Fibroblast of skin of back (primary cell): ENCODE results near the gene INTS11.

Experiments
- DNase-seq: peaks from one replicate; pipeline ENCODE4 v3.0.0-alpha.2; 2013

The INTS11 gene

DNA sequence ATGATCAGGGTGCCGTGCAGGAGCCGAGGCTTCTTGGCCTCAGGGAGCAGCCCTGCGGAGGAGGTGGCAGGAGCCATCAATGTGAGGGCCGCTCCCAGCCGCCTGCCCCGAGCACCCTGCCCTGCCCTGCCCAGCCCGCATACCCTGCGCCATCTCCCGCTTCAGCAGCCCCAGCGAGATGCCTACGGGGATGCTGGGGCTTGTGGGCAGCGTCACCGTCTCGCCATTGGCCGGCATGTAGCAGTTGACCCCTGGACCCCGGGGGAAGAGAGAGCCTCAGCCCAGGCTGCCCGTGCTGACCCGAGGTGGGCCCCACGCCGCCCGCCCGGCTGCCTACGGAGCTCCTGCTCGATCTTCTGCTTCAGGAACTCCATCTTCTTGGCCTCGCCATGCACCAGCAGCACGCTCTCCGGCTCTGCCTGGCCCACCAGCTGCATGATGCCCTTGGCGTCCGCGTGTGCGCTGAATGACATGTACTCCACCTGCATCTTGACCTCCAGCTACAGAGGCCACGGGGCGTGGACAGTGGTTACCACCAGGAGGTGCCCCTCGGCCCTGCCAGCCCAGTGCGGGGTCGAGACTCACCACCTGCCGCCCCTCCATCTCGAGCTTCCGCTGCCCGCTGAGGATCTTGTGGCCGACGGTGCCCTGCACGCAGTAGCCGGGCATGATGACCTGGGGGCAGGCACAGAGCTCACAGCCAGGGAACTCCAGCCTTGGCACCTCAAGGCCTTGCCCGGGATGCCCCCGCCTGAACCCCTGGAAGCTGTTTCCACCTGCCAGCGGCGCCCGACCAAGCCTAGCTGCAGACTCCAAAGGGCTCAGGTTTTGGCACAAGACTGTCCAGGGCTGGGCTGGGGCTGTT, 11.8 kb downstream of the INTS11 start:
- DNase-seq = no peak

GRCh38 chr1:1311107-1312104, 13.1 kb downstream of the INTS11 start:
- DNase-seq = no peak

GRCh38 chr1:1310476-1311053, 13.9 kb downstream of the INTS11 start:
- no peak for DNase-seq

GRCh38 chr1:1310109-1310385, 14.4 kb downstream of the INTS11 start:
- no peak for DNase-seq

DNA sequence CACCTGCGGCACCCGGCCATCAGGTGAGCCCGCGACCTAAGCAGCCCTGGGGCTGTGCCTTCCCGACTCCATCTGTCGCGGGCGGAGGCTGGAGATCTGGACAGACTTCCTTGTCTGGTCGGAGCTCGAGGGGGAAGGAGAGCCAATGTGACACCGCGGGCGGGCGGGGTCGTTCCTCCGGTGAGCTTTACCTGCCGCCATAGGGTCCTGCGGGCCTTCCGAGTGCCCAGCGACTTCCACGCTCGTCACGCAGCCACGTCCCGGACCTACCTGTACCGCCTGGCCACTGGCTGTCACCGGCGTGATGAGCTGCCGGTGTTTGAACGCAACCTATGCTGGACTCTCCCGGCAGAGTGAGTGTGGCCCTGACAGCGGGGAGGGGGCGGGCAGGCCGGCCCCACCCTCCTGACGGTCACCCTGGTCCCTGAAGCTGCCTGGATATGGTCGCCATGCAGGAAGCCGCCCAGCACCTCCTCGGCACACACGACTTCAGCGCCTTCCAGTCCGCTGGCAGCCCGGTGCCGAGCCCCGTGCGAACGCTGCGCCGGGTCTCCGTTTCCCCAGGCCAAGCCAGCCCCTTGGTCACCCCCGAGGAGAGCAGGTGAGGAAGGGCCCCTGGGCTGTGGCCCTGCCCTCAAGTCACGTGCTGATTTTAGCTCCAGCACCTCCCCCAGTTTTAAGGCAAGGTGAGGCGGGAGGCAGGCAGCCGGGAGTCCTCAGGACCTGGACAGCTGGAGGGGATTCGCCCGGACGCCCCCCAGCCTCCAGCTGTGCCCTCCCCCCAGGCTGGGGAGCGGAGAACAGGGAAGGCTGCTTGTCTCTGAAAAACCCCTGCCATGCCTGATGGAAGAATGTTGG, 15.0 kb downstream of the INTS11 start:
- no peak for DNase-seq

DNA sequence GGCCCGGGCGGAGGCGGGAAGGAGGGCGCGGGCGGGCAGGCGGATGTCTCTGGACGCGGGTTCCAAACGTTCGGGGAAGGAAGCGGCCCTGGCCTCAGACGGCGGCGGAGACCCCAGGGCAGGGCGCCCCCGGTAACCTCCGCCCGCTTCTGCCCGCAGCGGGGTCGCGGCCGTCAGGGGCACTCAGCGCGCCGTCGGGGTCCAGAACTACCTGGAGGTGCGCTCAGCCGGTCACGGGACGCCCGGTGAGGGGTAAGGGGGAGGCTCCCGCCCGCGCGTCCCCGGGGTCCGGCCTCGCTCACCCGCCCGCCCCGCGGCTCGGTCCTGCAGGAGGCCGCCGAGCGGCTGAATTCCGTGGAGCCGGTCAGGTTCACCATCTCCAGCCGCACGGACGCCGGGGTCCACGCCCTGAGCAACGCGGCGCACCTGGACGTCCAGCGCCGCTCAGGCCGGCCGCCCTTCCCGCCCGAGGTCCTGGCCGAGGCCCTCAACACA, 15.7 kb downstream of the INTS11 start:
- DNase-seq = no peak

- DNase-seq = peak; percentile 92
These were observed 16.3 kb downstream of the INTS11 start, which contains the start of the genes ACAP3 and PUSL1 for GRCh38 chr1:1307923-1308755. Gene ACAP3 (minus strand): TSS chr1:1307930. CDS start chr1:1307815, 115 bp downstream. Gene PUSL1 (plus strand): TSS chr1:1308597. CDS start chr1:1308644, 47 bp downstream.

DNA sequence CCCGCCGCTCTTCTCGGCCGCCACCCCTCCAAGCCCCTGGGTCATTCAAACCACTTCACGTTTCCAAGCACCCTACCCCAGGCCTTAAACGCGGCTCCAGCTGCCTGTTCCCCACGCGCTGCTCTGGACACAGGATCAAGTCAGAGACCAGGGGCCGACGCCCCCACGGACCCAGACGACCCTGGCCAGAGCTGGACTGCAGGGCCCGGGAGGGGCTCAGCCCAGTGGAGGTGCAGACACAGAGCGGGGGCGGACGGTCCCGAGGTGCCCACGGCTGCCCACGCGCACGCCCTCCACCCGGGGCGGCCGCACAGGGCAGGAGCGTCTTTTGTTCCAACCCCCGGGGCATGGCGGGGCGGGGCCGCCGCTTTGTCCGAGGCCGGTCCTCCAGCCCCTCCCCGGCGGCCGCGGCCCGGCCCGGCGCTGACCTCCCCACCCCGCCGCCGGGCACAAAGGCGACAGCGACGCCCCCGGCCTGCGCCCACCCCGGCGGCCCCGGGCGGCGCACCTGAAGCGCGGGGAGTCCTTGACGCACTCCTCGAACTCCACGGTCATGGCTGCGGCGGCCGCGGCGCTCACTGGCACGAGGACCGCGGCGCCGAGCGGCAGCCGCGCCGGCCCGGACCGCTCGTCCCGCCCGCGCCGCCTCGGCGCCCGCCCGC, 17.1 kb downstream of the INTS11 start:
- no peak for DNase-seq

- DNase-seq = no peak
These were observed 17.7 kb downstream of the INTS11 start for GRCh38 chr1:1306661-1307260.

DNA sequence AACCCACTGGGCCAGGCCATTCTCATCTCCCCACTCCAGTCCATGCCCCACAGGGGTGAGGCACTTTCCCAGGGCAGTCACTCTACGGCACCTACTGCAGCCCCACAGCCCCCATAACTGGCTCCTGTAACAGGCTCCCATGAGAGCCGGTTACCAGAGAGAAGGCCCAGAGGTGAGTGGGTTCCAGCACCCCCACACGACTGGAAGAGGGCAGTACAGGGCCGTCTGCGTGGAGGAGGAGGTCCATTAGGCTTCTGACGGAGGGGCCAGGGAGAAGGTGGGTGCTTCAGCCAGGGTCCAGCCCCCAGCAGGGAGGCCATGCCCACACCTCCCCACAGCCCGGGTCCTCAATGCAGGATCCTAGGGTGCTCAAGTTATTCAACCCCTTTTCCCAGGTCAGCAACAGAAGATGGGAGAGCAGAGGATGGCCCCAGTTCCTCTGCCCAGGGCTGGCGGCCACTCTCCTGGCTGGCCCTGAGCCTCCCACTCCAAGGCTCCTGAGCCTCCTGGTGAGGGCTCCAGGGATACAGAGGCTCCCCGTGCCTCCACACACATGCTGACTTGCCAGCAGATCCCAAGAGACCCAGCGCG, 18.3 kb downstream of the INTS11 start:
- peak; percentile 39 for DNase-seq

- peak; percentile 82 for DNase-seq
These were observed 19.0 kb downstream of the INTS11 start for GRCh38 chr1:1305300-1306069.

GRCh38 chr1:1304331-1305299, 19.8 kb downstream of the INTS11 start:
- DNase-seq = peak; percentile 87

- DNase-seq = no peak
These were observed 20.7 kb downstream of the INTS11 start for GRCh38 chr1:1303736-1304135.

DNA sequence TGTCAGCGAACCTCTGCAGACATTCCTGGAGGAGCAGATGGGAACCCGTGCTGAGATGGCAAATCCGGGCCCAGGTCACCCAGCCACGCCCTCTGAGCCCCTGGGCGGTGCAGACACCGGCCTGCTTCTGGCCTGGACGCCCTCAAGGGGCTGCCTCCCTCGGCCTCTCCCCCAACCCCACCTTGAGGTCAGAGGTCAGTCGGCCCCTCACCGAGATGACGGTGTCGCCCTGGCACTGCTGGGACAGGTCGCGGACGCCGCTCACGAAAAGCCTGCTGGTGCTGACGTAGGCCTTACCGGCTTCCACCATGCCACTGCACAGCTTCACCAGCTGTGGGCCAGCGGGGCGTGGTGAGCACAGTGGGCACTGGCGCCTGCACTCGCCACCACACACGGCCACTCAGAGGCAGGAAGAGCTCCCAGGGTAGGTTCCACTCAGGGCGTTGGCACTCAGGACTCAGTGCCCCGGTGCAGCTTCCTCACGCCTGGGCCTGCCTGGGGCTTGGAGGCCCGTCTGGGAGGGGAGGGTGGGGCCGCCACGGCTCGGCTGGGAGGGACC, 21.4 kb downstream of the INTS11 start:
- no peak for DNase-seq

- DNase-seq = no peak
These were observed 22.4 kb downstream of the INTS11 start for GRCh38 chr1:1302006-1302430.

DNA sequence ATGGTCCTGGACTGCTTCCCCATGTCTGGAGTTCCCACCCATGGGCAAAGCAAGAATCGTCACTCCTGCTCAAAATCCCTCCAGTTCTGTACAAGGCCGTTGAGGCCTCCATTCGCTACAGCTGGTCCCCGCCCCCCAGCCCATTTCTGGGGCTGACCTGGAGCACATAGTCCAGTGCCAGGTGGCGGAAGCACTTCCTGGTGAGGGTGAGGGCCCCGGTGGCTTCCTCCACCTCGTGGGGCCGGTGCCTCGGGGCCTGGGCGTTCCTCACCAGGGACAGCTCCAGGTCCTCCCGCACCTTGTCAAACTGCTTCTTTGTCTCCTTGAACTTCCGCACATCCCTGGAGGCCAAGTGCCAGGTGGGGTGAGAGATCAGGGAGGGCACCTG, 24.1 kb downstream of the INTS11 start:
- no peak for DNase-seq
